DMS79 treated with DMSO at 0.1 percent for 48 hours (cell line): ENCODE data around the gene PPARA.

ENCODE experiments used
- DNase-seq: peaks from one replicate; lab custom pipeline; 2025; lab: John Stamatoyannopoulos, UW

The PPARA gene

DNA sequence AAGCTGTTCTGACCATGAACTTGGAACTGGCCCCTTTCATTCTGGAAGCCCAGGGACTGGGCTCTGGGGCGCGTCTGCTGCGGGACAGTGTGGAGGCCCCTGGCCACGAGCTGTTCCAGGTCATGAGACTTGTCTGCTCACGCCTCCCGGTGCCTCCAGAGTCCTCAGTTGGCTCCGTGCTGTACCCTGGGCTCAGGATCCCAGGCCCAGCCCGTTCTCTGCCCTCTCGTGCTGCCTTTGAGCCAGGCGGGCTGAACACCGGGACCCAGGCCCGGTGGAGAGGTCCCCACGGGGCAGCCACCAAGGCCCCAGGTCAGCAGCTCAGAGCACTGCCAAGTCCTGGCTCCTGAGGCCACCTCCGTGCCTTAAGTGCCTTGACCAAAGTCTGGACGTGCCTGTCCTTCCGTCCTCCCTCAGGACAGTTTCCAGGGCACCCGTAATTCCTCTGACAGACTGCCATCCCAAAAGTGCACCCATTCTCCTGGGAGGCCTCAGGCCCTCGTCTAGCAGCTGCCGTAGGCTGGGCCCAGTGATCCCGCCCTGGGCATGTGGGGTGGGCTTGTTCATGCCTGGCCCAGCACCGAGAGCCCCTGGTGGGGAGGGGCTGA, 36.3 kb upstream of the PPARA start:
- DNase-seq, result no peak

DNA sequence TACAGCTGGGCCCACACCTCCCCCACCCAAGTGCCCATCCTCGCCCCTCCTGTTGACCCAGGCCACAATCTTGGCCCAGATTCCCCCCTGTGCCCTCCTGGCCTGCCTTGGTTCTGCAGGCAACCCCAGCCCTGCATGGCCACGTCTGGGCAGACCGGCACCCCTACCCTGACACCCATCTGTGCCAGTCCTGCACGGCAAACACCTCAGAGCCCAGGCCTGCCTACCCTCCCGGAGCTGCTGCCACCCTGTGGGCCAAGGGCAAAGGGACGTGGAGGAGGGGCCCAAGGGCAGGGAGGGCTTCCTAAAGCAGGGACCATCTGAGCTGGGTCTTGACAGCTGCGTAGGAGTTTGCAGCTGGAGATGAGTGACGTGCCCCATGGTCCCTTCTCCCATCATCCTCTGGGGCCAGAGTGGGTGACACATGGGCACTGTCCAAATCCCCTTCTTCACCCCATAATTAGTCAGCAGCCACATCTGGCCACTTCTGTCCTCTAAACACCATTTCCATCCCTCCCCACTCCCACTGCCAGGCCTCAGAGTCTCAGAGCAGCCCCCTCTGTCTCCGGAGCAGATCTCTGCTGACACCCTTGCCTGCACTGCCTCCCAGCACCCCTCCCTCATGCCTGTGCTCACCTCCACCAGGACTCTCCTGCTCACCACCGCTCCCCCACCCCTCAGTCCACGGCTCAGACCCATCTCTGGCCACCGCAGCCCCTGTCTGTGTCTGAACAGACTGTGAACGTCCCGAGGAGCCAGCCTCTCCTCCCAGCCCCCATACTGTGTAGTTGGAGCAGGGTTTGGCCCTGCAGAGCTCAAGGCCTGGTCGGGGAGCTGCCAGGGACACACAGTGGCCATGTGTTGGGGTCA, 35.6 kb upstream of the PPARA start:
- DNase-seq, result no peak

DNA sequence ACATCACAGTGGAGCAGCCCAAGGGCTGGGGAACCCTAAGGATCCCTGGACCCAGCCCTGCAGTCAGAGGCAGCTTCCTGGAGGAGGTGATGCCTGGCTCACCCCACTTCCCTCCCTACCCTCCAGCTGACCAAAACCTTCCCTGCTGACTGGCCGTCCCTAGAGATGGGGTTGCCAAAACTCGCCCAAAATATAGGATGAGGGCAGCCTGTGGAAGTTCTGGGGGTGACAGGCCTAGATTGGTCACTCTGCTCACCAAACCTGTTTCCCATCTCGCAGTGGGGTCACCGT, 35.0 kb upstream of the PPARA start:
- DNase-seq, result no peak

DNA sequence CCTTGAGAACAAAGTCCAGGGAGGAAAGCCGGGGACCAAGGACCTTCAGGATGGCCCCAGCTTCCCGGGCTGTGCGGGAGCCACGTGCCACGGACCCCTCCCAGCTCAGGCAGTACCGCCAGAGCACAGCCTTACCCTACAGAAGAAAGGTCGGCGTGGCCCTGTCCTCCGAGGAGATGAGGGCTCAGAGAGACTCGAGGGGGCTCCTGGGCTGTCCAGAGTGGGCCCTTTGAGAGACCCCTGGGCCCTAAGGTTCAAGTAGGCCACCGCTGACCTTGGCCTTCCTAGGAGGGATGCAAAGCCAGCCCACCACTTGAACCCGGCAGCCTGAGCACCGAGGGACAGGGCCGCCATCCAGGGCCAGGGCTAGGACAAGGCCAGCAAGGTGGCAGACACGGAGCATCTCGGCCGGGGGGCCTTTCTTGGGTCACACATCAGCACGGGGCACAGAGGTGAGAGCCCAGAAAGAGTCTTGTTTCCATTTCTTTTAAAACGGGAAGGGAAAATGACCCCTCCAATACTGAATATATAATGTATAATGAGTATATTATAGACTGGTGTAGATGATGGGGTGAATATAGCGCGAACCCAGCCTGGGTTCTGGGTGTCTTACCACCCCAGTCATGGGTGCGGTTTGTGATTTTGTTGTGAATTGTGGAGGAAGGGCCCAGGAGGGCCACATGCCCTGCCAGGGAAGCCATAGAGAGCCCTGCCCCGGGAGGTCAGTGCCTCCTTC, 34.4 kb upstream of the PPARA start:
- no peak for DNase-seq

DNA sequence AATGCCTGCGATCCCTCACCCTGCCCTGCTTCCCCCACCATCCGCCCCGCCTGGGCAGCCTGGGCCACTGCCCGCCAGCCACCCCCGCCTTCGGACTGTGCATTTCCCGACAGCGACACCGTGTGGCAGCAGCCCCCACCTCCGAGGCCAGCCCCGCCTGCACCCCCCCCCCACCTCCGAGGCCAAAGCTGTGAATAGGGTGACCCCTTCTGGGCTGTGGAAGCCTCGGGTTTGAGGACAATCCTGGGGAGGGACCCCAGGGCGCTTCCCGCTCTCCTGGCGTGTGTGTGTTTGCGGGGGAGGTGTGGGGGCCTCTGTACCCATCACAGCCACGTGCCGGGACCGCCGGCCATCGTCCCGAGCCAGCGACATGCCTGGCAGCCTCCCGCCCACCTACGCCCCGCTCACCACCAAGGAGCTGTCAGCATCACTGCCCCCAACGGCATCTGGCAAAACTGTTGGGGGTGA, 33.8 kb upstream of the PPARA start:
- DNase-seq, result no peak

DNA sequence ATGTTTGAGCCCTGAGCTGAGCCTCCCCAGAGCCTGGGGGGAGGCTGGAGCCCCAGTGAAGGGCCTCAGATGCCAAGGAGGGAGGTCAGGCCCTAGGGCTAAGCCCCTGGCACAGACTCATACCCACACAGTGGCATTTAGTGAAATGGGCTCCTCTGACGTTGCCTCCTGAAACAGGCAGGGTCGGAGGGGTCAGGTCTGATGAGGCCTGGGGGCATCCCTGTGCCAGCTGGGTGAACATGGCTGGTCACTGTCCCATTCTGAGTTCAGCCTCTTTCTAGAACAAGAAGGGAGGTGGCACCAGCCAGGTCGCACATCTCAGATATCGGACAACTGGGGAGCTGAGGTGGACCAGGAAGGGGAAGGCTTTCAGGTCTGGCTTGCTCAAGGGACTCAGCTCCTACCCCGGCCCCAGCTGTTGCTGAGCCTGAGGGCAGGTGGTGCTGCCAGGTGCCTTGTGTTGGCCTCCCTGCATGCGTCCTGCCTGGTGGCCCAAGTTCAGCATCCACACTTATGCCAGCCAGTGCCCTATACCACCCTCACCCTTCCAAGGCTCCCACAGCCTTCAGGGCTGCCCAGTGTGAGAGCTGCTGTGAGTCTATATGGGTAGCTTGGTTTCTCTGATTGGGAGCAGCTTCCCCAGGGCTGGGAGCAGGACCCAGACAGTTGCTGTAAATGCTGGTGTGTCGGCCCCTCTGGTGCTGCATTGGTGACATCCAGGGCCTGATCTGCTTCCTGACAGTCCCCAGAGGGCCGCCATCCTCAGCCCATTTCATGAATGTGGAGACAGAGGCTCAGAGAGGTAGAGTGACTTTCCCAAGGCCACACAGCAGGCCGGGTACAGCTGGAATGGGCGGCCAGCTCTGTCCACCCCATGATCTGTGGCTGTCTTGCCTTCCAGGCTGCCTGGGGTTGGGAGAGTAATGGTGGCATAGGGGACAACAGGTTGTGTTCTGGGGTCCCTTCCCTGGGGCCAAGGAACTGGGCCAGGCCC, 32.8 kb upstream of the PPARA start:
- DNase-seq, result no peak

DNA sequence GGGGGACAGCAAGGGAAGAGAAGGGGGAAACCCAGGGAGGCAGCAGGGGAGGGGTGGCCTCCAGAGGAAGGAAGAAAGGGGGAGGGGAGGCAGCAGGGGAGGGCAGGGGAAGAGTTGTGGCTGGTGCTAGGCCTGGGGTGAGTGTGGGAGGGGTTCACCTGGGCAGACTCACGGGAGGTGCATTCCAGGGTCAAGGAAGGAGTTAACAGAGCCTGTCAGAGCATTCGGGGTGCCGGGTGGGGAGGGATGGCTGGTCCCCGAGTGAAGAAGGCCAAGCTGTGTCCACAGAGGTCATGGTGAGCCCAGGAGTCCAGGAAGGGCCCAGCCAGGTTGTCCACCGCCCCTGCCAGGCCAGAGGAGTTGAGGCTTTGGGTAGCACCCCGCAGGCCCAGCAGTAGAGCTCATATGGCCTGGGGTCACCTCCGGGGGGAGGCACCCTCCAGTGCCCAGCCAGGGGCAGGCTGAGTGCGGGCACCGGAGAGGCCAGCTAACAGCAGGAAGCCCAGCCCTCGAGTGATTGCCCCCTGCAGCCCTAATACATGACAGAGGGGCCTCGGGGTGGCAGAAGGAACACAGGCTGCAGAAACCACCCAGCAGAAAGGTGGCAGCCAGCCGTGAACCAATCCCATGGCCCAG, 31.1 kb upstream of the PPARA start:
- DNase-seq, result no peak

DNA sequence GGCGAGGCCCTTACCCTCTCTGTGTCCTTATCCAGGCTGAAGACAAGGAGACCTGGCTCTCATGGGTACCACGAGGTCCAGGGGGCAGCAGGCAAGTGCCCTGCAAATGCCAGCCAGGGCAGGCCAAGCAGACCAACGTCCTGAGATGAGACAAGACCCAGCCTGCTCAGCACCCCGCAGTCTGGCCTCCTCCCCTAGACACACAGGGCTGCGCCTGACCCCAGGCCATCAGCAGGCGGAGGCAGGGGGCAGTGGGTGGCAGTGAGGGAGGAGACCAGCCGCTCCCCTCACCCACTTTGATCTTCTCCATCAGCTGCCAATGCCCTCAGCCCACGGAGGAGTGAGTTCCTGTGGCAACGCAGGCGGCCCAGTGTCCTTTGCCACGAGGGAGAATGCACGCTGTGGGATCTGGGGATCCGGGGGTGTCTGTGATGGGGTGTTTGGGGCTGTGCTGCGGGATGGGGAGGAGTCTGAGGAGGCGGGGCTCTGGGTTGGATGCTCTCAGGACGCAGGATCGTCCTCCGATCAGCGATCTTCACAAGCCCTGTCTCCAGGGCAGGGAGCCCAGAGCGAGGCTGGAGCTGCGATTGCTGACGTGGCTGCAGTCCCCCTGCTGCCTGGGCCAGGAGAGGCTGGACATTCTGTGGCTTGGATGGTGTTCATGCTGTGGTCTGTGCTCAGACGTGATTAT, 30.5 kb upstream of the PPARA start:
- no peak for DNase-seq

DNA sequence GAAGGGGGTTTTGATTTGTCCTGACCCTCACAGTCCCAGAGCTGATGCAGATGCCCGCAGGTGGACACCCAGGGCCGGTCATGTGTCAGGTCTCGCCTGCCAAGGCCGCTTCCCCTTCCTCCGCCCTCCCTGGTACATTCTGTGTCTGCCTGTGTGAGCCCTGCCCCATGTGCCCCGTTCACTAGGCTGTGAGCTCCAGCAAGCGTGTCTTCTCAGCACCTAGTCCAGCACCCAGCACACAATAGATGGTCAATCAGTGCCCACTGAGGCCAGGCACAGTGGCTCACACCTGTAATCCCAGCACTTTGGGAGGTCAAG, 29.9 kb upstream of the PPARA start:
- no peak for DNase-seq

DNA sequence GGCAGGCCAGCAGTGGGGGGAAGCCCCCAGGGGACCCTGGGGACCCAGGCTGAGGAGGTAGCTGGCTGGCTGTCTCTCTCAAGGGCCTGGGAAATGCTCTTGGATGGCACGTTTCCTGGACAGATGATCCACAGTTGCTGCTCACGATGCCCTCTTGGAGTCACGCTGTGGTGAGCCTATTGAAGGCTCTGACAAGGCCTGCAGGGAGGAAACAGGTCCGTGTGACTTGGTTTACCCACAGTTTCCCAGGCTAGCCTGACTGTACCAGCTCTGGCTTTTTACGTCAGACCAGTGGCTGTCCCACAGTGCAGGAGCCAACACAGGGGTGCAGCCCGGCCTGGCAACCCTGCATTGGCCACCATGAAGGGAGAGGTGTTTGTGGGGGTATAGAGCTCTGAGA, 29.2 kb upstream of the PPARA start:
- DNase-seq, result no peak

DNA sequence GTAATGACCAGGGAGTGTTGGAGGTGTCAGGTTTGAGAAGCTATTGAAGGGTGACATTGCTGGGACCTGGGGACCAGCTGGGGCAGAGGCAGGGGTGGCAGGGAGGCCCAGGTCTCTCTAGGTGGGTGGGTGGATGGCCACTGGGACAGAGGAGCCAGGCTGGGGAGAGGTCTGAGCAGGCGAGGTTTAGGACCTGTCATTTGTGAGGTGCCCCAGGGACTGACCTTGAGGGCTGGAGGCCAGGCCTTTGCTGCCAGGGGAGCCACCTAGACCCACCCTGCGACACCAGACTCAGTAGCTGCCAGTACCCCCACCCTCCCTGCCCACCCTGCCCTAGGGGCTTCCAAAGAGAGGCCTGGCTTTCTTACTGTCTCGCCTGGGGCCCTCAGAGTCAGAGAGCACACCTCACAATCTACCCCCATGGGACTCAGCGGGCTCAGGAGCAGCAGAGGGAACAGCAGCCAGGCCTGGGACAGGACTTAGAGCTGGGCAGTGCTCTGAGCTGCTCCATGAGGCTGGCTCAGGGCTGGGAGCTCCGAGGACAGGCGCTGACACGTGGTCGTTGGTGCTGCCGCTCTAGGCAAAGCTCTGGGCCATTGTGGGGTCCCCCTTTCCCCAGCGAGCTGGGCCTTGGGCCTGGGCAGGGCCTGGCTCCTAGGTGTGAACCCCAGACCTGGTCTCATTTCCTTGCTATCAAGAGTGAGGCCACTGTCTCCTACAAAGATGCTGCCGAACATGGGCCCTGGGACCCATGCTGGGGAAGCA, 28.6 kb upstream of the PPARA start:
- DNase-seq, result no peak

DNA sequence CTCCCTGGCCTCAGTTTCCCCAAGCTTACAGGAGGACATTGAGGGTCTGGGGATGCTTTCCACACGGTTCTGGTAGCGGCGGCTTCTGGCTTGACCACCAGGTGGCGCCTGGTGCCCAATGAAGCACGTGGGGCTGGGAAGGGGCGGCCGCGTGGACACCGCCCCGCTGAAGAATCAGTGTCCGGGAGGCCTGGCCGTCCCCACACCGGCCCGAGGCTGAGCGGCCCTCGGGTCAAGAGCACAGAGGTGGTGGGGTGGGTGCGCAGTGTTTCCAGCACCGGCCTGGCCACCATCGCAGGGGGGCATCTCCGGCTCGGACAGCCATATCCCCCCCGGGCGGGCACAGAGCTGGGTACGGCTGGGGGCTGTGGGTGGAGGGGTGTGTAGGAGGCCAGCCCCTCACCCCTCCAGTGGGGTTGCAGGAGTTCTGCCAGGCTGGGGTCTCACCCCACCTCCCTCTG, 27.8 kb upstream of the PPARA start:
- DNase-seq, result no peak

DNA sequence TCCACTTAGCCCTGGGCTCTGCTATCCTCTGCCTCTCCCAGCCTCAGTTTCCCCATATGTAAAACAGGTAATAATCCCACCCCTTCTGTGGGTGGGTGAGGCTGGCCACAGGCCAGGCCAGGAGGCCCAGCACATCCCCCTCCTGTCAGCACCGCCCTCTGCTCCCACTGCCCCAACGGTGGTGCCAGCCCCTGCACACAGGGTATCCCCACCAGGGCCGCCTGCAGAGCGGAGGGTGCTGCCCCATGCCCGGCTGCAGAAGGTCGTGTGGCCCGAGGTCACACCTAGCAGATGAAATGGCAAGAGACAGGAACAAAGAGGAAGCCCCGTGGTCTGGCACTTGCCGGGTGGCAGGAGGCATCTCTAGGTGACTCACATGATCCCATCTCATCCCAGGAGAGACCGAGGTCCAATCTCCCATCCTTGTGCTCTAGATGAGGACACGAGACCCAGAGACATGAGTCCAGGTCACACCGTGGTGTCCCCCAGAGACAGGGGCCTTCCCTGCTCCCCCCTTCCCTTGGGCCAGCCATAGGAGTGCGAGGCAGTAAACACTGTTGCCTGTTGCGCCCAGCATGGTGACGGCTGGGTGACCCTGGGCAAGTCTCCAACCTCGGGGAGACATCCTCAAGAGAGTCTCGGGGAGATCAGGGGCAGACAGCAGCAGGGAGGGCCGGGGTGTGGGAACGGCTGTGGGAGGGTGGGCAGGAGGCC, 27.2 kb upstream of the PPARA start:
- DNase-seq, result no peak

DNA sequence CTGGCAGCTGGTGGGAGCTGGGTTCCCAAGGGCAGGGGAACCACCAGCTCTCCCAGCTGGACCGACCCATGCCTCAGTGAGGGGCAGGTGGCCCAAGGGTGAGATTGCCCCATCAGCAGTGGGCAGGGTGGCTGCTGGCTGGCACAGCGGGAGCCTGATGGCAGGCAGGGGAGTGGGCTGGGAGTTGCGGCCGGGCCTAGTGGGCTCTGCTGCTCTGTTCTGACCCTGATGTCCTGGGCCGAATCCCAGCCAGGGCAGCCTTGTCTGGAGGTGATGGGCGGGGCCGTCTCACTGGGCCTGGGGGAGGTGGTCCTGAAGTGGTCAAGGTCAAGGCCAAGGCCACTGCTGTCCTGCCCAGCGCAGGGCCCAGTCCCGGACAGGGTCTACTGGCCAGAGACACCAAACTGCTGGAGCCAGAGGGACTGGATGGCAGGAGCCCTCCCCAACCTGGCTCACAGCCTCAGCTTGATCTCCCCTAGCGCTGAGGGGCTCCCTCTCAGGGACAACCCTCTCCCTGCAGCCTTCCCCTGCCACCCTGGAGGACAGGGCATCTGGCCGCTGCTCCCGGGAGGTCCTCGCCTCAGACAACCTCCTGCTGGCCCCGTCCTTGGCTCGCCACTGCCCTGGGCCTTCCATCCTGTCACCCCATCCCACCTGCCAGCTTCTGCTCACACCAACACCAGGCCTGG, 26.5 kb upstream of the PPARA start:
- DNase-seq, result no peak

DNA sequence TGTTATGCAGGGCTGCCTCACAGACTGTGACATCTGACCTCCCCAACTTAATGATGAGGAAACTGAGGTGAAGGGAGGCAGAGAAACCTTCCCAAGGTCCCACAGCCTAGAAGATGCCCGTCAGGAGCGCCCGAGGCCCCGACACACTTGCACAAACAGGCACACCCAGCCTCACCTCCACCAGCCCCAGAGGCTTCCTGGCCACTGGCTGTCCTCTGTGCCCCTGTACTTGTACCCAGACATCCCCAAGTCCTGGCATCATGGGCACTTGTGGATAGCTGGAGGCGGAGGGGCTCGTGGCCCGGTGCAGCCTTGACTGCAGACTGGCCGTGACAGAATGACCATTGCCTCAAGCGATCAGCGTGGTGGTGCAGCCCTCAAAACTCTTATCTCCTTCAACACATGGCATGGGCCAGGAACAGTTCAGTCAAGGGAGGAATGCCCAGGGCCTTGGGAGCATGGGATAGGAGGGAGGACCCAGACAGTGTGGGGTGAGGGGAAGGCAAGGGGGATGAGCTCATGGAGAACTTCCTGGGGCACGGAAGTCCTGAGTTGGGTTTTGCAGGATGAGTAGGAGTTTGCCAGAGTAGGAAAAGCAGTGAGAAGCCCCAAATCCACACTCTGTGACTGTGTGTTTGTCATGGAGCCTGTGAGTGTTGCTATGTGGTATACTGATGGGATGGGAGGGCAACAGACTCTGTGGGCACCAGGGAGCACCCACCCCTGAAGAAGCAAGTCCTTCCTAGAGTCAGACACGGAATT, 25.8 kb upstream of the PPARA start:
- no peak for DNase-seq

DNA sequence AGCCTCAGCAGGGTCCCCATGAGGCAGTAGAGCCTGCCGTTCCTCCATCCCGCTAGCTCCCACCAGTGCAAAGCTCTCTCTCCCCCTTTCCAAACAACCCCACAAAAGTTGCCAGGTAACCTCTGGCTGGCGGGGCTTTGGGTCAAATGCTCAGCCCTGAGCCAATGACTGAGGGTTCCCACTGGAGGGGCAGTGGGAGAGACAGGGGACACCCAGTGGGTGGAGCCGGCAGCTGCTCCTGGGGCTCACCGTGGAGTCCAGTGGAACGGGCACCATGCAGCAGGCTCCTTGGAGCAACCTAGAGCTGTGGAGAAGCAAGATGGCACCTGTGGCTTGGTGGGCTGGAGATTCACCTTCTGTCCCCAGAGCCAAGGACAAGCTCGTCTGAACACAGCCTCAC, 25.0 kb upstream of the PPARA start:
- DNase-seq, result no peak

DNA sequence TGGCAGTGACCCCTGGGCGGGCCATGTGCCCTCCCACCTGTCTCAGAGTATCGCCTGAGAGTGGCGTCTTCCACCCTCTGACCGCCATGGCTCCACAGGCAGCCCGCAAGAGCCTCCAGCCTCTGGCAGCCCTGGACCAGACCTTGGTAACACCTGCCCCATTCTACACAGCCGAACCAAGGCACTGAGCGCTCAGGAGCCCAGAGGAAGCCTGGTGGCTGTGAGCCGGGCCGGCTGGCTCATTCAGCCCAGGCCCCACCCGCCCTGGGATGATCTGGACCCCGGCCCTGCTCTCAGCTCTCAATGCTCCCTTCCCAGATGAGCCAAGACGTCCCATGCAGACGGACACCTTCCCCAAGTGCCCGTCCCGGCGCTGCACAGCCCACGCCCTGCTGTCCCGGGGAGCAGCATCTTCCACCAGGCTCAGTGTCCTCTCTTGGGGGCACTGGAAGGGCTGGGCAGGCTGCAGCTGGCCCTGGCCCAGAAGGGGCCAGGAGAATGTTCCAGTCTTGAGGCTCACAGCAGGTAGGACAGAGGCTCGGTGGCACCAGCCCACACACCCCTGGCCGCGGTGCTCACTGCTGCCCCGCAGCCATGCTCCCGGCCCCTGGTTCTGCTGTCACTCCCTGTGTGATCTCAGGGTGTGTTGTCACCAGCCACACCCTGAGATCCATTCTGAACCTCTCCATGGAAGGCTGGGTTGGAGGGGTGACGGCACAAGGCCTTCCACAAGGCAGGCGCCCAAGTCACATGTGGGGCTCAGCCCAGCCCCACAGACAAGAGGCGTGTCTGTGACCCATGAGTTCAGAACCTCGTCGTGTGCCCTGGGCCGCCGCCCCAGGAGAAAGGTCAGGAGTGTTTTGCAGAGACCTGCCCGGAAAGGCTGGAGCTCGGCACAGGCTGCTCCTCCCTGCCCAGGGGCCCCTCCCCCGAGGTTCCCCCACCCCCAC, 24.2 kb upstream of the PPARA start:
- no peak for DNase-seq
